DLD1 (cell line): ENCODE measurements around the gene TOPBP1.
"Not testable (repeated sequence)": the region's sequence is repeated elsewhere in the genome, so short reads cannot be mapped to it uniquely, and the experiment has no call there.

Source experiments
- in situ Hi-C: cut with HindIII; loops from 2 replicates; pipeline ENCODE4 v1.10.0; 2017; ENCODE audit warnings: low sequenced_read_pairs

TOPBP1 gene

DNA sequence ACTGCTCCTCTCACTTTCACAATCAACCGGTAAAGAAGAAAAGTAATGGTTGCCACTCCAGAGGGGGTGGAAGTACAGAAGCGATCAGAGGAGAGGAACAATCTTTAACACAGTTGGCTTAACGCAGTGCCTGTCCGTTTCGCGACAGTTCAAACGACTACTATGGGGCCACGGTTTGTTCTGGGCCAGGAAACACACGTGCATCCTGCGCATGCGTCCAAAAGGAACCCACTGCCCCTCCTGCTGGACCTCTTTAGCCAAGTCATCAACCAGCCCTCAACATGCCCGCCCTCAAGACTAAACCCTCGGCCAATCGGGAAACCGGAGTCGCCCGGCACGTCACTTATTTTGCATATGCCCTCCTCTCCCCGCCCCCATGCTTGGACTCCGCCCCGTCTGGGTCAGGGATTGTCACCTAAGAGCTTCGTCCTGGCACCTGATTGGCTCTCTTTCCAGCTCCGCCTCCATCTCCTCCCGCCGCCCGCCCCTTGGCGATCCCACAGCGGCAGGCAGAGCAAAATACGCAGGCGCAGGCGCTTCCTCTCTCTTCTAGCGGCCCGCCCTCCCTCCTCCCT lies 88.6 kb downstream of the TOPBP1 start:
- in situ Hi-C loops: no loop called here

DNA sequence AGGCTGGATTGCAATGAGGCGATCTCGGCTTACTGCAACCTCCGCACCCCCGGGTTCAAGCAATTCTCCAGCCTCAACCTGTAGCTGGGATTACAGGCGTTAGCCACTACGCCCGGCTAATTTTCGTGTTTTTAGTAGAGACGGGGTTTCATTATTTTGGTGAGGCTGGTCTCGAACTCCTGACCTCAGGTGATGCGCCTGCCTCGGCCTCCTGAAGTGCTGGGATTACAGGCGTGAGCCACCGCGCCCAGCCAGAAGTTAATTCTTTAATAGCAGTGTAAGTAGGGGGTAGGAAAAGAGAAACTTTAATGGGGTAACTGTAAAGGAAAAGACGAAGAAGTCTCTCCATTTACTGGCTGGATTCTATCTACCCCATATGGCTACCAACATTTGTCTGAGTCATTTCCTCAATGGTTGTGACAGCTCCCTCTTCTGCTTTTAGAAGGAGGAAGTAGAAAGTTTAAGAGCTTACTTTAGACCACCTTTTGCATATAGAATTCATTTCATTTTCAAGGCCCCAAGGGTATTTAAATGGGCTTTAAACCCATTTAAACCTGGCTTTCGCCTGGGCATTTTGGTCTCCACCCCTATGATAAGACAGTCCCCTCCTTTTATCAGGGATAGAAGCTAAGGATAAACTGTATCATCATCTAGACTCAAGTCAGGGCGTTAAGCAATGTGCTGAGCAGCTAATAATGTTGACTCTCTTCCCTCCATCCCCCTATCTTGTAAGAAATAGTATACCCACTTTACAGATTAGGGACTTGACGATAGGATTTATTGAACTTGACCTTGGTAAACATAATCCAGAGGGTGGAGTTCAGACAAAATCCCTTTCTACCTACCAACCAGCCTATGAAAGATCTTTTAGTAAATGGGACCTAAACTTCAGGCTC lies 89.3 kb downstream of the TOPBP1 start:
- in situ Hi-C loops: no loop called here

DNA sequence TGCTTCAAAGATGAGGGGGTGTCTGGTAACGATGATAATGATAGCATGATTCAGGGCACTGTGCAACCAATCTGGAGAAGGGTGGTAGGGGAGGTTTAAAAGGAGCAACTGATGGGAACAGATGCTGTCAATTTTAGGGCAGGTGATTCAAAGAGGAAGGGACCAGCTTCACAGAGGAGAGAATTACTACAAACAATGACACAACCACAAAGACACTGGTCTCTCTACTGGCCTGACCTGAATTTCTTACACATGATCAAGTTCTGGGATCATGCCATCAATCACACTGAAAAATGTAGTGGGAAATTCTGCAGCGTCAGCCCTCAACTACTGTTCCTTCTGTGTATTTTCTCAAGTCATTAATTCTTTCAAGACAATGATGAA lies 90.8 kb downstream of the TOPBP1 start:
- in situ Hi-C loops: no loop called here

DNA sequence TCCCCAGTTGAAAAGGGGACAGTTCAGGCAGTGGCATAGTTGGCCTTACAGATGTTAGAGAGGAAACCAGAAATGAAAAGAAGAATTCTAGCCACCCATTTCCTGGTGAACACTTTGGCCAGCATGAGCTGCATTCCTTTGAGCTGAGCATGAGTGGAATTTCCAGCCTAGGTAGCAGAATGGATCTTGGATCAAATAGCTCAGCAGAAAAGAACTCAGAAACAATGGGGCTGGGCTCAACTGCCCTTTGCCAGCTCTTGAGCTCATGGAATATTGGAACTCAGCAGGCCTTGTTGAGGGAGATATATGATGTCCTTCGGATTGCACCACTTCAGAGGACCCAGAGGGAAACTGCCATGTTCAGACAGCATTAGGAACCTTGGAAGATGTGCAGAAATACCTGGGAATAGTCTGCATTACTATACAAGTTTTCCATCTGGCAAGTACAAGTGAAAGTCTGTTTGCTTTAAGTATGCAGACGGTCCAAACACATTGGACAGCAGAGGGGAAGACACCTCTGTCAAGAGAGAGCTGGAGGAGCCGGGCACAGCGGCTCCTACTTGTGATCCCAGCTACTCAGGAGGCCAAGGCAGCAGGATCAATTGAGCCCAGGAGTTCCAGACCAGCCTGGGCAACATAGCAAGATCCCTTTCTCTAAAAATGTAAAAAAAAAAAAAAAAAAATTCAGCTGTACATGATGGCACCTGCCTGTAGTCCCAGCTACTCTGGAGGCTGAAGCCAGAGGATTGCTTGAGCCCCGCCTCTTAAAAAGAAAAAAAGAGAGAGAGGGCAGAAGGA lies 91.4 kb downstream of the TOPBP1 start:
- in situ Hi-C loops: no loop called here

DNA sequence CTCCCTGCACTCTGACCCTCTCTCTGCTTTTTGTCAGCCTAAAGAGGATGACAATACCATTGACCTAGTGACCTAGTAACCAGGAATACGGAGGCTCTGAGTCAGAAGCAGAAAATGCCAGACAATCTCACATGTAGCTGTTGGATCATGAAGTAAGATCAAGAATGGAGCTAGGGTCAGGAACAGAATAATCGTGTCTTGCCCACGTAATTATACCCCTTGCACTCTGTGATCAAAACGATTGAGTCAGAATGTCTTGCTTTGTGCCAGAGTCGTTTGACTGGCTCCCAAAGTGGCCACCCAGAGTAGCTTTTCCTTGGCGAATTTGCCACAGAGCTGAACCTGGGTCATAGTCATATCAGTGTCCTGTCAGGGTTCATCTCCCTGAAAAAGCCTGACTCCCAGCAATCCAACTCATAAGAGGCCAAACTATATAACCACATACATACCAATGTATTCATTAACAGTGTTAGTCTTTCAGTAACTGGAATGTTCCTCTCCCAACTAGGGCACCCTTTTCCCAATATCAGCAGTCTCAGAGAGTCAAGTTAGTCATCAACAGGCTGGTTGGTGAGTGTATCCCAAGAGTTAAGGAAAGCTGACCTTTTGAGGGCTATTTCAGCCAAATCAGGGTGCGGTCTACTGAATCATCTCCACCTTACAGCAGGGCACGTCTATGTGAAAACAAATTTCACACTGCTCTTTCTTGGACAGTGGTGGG lies 93.3 kb downstream of the TOPBP1 start:
- in situ Hi-C loops: no loop called here

DNA sequence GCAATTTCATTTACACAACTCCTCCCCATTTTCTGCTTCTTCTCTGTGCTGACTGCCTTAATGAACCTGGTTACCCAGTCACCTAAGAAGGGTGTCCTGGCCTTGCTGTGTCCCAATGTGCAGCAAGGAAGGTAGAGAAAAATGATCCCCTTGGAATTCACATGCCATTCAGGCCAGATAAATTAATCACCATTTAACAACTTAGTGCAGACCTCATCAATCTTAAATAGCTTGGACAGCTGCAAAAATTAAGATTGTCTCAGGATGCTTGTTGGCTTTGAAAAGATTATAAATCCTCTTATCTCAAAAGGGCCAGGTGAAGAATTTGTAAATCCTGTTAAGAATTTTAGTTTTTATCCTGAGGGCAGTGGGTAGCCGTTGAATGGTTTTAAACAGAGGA lies 97.9 kb downstream of the TOPBP1 start:
- in situ Hi-C loops: no loop called here

DNA sequence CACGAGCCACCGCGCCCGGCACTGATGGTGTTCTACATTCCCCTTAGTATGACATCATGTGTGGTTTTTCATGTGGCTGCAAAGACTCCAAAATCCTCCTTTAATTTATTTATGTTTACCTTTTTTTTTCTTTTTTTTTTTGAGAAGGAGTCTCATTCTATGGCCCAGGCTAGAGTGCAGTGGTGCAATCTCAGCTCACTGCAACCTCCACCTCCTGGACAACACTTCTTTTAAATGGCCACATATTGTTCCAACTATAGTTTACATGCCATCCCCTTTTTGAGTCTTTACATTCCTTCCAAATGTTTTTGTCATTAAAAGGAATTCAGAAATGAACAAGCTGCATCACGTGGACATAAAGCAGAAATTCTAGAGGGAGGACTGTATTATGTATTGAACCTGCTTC lies 98.6 kb downstream of the TOPBP1 start:
- in situ Hi-C loops: no loop called here

DNA sequence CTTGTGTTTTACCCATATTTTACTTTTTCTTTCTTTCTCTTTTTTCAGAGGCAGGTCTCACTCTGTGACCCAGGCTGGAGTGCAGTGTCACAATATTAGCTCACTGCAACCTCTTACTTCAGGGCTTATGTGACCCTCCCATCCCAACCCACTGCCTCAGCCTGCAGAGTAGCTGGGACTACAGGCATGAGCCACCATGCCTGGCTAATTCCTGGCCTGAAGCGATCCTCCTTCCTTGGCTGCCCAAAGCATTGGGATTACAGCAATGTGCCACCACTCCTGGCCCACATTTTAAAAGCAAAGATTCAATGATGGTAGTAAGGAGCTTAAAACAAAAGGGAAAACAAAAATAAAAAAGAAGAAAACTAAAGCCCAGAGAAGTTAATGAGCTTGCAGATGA lies 99.4 kb downstream of the TOPBP1 start:
- in situ Hi-C loops: no loop called here

DNA sequence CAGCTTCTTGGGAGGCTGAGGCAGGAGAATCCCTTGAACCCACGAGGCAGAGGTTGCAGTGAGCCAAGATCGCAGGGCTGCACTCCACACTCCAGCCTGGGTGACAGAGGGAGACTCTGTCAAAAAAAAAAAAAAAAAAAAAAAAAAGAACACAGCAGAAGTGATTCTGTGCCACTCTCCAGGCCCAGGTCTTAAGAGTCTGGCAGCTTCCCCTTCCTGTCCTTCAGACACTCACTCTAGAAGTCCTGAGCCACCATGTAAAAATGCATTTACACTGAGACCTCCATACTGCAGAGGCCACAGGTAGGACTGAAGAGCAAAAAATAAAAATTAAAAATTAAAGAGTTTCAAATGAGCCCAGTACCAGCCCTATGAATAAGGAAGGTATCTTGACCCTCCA lies 100.1 kb downstream of the TOPBP1 start:
- in situ Hi-C loops: no loop called here

DNA sequence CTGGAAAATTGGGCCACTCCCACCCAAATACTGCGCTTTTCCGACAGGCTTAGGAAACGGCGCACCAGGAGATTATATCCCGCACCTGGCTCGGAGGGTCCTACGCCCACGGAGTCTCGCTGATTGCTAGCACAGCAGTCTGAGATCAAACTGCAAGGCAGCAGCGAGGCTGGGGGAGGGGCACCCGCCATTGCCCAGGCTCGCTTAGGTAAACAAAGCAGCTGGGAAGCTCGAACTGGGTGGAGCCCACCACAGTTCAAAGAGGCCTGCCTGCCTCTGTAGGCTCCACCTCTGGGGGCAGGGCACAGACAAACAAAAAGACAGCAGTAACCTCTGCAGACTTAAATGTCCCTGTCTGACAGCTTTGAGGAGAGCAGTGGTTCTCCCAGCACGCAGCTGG lies 110.2 kb downstream of the TOPBP1 start:
- in situ Hi-C loops: not testable (repeated sequence)
